ENCODE measurements around the gene ARHGAP44. TPM values are rescaled to one million over a fixed set of nuclear protein-coding genes. Genes with fewer than 3 reads are reported as not detected.

ARHGAP44 gene
- total RNA-seq, 1 donor from 2014 or later: 8.7 TPM

GRCh38 chr17:12964840-12965239 is 175.5 kb downstream of the ARHGAP44 start:
- no peaks in the 10 kb centered on the region for H3K4me1 ChIP-seq
- H3K4me3 ChIP-seq: no peak overlapping the region
- H4K20me1 ChIP-seq (ENCODE audit: low read depth): no peaks in the 10 kb centered on the region
- no peak overlapping the region for H3K27ac Mint-ChIP-seq
- H3K79me2 ChIP-seq (ENCODE audit: low read depth): no peaks in the 10 kb centered on the region
- H3K36me3 Mint-ChIP-seq: peaks cover 9% of the 10 kb centered on the region
- H3K4me2 ChIP-seq: no peak overlapping the region
- DNase-seq (ENCODE audit: low spot score): no peak
- H3K27ac ChIP-seq: no peak overlapping the region
- H3K36me3 ChIP-seq: no peaks in the 10 kb centered on the region
- H3K9me3 Mint-ChIP-seq: no peaks in the 10 kb centered on the region
- H2AFZ ChIP-seq (replicated peaks): no peak overlapping the region
- TF ChIP-seq EZH2 (IDR thresholded peaks at IDR 0.05) (no peak), EZH2phosphoT487 (IDR thresholded peaks at IDR 0.05) (no peak), CTCF (IDR thresholded peaks at IDR 0.05) (no peak)
- no peaks in the 10 kb centered on the region for H3F3A ChIP-seq (ENCODE audit: low read depth)
- H3K27me3 ChIP-seq: no peaks in the 10 kb centered on the region
- no peak overlapping the region for H3K4me3 Mint-ChIP-seq
- H3K27me3 Mint-ChIP-seq (ENCODE audit: insufficient read depth, low read depth): peaks cover 2% of the 10 kb centered on the region
- no peak overlapping the region for H3K9ac ChIP-seq
- H3K4me1 Mint-ChIP-seq: no peaks in the 10 kb centered on the region
- no peaks in the 10 kb centered on the region for H3K9me3 ChIP-seq (ENCODE audit: low read depth)

GRCh38 chr17:12965988-12966387 is 176.7 kb downstream of the ARHGAP44 start:
- no peaks in the 10 kb centered on the region for H3K79me2 ChIP-seq (ENCODE audit: low read depth)

GRCh38 chr17:12966413-12966812 is 177.1 kb downstream of the ARHGAP44 start:
- Mint-ChIP-seq H3K36me3 (peaks cover 8% of the 10 kb centered on the region), H3K4me1 (no peaks in the 10 kb centered on the region), H3K4me3 (no peak overlapping the region), H3K27me3 (ENCODE audit: insufficient read depth, low read depth) (peaks cover 2% of the 10 kb centered on the region), H3K9me3 (no peaks in the 10 kb centered on the region), H3K27ac (no peak overlapping the region)
- Histone ChIP-seq H3K4me2 (no peak overlapping the region), H3K27ac (no peak overlapping the region), H2AFZ (replicated peaks) (no peak overlapping the region), H3K9ac (no peak overlapping the region), H3F3A (ENCODE audit: low read depth) (no peaks in the 10 kb centered on the region), H4K20me1 (ENCODE audit: low read depth) (no peaks in the 10 kb centered on the region), H3K4me1 (no peaks in the 10 kb centered on the region), H3K4me3 (no peak overlapping the region), H3K36me3 (no peaks in the 10 kb centered on the region), H3K9me3 (ENCODE audit: low read depth) (no peaks in the 10 kb centered on the region), H3K79me2 (ENCODE audit: low read depth) (no peaks in the 10 kb centered on the region), H3K27me3 (no peaks in the 10 kb centered on the region)
- no peak for TF ChIP-seq CTCF (IDR thresholded peaks at IDR 0.05)
- TF ChIP-seq EZH2phosphoT487 (IDR thresholded peaks at IDR 0.05): no peak
- no peak for TF ChIP-seq EZH2 (IDR thresholded peaks at IDR 0.05)
- no peak for DNase-seq (ENCODE audit: low spot score)

More at GRCh38 chr17:12965988-12966387, 176.7 kb downstream of the ARHGAP44 start:
- no peak overlapping the region for H3K27ac Mint-ChIP-seq
- no peak for DNase-seq (ENCODE audit: low spot score)
- H3K9me3 Mint-ChIP-seq: no peaks in the 10 kb centered on the region
- Histone ChIP-seq H3K4me2 (no peak overlapping the region), H3K4me3 (no peak overlapping the region), H3K9me3 (ENCODE audit: low read depth) (no peaks in the 10 kb centered on the region), H3K27ac (no peak overlapping the region), H2AFZ (replicated peaks) (no peak overlapping the region), H3F3A (ENCODE audit: low read depth) (no peaks in the 10 kb centered on the region), H4K20me1 (ENCODE audit: low read depth) (no peaks in the 10 kb centered on the region), H3K36me3 (no peaks in the 10 kb centered on the region), H3K27me3 (no peaks in the 10 kb centered on the region), H3K4me1 (no peaks in the 10 kb centered on the region), H3K9ac (no peak overlapping the region)
- H3K36me3 Mint-ChIP-seq: peaks cover 8% of the 10 kb centered on the region
- TF ChIP-seq EZH2 (IDR thresholded peaks at IDR 0.05): no peak
- TF ChIP-seq CTCF (IDR thresholded peaks at IDR 0.05): no peak
- no peak for TF ChIP-seq EZH2phosphoT487 (IDR thresholded peaks at IDR 0.05)
- H3K27me3 Mint-ChIP-seq (ENCODE audit: insufficient read depth, low read depth): peaks cover 2% of the 10 kb centered on the region
- no peak overlapping the region for H3K4me3 Mint-ChIP-seq
- no peaks in the 10 kb centered on the region for H3K4me1 Mint-ChIP-seq
